ENCODE data around the gene OPTC.

OPTC gene

DNA sequence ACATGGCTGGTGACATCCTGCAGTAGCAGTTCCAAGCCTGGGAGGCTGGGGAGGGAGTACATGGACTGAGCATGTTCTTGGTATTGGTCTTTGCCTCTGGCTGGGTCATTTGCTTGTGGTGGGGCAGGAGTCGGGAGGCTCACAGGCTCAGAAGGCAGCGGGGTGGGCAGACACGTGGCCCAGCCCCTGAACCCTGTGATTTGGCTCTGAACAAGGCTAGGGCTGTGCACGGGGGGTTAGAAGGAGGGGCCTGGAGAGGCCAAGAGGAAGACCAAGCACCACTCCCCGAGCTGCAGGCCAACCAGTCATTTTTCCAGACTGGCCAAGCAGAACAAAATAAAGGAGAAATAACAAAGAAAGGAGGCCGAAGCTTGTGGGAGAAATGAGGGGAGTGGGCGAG is 28.0 kb upstream of the OPTC start:
- TF ChIP-seq CREB1 (IDR thresholded peaks at IDR 0.05; ENCODE audit: low read depth) (no peak), NFIC (IDR thresholded peaks at IDR 0.05) (no peak), TEAD4 (IDR thresholded peaks at IDR 0.05) (no peak), CEBPB (IDR thresholded peaks at IDR 0.05) (no peak), YY1 (IDR thresholded peaks at IDR 0.05; ENCODE audit: low read depth) (no peak), TCF12 (IDR thresholded peaks at IDR 0.05; ENCODE audit: low read depth) (no peak), TAF1 (IDR thresholded peaks at IDR 0.05; ENCODE audit: low read depth) (no peak), RAD21 (IDR thresholded peaks at IDR 0.05; ENCODE audit: low read depth) (no peak), EGR1 (IDR thresholded peaks at IDR 0.05) (no peak)
- TF ChIP-seq, protein P1, sequence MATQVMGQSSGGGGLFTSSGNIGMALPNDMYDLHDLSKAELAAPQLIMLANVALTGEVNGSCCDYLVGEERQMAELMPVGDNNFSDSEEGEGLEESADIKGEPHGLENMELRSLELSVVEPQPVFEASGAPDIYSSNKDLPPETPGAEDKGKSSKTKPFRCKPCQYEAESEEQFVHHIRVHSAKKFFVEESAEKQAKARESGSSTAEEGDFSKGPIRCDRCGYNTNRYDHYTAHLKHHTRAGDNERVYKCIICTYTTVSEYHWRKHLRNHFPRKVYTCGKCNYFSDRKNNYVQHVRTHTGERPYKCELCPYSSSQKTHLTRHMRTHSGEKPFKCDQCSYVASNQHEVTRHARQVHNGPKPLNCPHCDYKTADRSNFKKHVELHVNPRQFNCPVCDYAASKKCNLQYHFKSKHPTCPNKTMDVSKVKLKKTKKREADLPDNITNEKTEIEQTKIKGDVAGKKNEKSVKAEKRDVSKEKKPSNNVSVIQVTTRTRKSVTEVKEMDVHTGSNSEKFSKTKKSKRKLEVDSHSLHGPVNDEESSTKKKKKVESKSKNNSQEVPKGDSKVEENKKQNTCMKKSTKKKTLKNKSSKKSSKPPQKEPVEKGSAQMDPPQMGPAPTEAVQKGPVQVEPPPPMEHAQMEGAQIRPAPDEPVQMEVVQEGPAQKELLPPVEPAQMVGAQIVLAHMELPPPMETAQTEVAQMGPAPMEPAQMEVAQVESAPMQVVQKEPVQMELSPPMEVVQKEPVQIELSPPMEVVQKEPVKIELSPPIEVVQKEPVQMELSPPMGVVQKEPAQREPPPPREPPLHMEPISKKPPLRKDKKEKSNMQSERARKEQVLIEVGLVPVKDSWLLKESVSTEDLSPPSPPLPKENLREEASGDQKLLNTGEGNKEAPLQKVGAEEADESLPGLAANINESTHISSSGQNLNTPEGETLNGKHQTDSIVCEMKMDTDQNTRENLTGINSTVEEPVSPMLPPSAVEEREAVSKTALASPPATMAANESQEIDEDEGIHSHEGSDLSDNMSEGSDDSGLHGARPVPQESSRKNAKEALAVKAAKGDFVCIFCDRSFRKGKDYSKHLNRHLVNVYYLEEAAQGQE (IDR thresholded peaks at IDR 0.05; ENCODE audit: low read depth), result no peak
- TF ChIP-seq, protein P2, sequence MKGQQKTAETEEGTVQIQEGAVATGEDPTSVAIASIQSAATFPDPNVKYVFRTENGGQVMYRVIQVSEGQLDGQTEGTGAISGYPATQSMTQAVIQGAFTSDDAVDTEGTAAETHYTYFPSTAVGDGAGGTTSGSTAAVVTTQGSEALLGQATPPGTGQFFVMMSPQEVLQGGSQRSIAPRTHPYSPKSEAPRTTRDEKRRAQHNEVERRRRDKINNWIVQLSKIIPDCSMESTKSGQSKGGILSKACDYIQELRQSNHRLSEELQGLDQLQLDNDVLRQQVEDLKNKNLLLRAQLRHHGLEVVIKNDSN (IDR thresholded peaks at IDR 0.05), result no peak; the same call in 1 of the 2 replicates

- TF ChIP-seq CEBPB (IDR thresholded peaks at IDR 0.05) (no peak), TEAD4 (IDR thresholded peaks at IDR 0.05) (no peak), NFIC (IDR thresholded peaks at IDR 0.05) (no peak), CREB1 (IDR thresholded peaks at IDR 0.05; ENCODE audit: low read depth) (no peak), YY1 (IDR thresholded peaks at IDR 0.05; ENCODE audit: low read depth) (no peak), EP300 (IDR thresholded peaks at IDR 0.05; ENCODE audit: borderline replicate concordance) (no peak), FOXM1 (IDR thresholded peaks at IDR 0.05; ENCODE audit: borderline replicate concordance, low read depth) (no peak), EGR1 (IDR thresholded peaks at IDR 0.05) (no peak), TCF12 (IDR thresholded peaks at IDR 0.05; ENCODE audit: low read depth) (no peak), RAD21 (IDR thresholded peaks at IDR 0.05; ENCODE audit: low read depth) (no peak), TAF1 (IDR thresholded peaks at IDR 0.05; ENCODE audit: low read depth) (no peak), ZBTB7A (IDR thresholded peaks at IDR 0.05; ENCODE audit: low read depth) (no peak), MAX (IDR thresholded peaks at IDR 0.05) (no peak)
- TF ChIP-seq, protein P2 (IDR thresholded peaks at IDR 0.05), result no peak
- TF ChIP-seq, protein P1 (IDR thresholded peaks at IDR 0.05; ENCODE audit: low read depth), result no peak
Observed at GRCh38 chr1:203467550-203467921, 26.4 kb upstream of the OPTC start.

DNA sequence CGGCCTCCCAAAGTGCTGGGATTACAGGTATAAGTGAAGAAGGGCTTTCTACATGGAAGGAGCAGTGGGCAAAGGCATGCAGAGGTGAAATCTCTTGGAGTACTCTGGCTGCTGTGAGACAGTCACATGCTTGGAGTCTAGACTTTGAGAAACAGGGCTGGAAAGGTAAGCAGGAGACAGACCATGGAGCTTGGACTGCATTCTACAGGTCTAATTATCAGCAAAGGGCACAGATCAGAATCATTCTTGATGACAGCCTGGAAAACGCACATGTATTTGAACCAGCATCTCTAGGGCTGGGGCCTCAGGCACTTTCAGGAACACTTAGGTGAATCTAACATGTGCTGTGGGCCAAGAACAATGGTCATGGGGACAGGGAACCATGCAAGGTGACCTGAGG is 25.6 kb upstream of the OPTC start:
- TF ChIP-seq NFIC (IDR thresholded peaks at IDR 0.05) (no peak), TEAD4 (IDR thresholded peaks at IDR 0.05) (no peak), RAD21 (IDR thresholded peaks at IDR 0.05; ENCODE audit: low read depth) (no peak), EGR1 (IDR thresholded peaks at IDR 0.05) (no peak), MAX (IDR thresholded peaks at IDR 0.05) (no peak), CREB1 (IDR thresholded peaks at IDR 0.05; ENCODE audit: low read depth) (no peak), TAF1 (IDR thresholded peaks at IDR 0.05; ENCODE audit: low read depth) (no peak), EP300 (IDR thresholded peaks at IDR 0.05; ENCODE audit: borderline replicate concordance) (no peak), TCF12 (IDR thresholded peaks at IDR 0.05; ENCODE audit: low read depth) (no peak), FOXM1 (IDR thresholded peaks at IDR 0.05; ENCODE audit: borderline replicate concordance, low read depth) (no peak), CEBPB (IDR thresholded peaks at IDR 0.05) (no peak), ZBTB7A (IDR thresholded peaks at IDR 0.05; ENCODE audit: low read depth) (no peak), YY1 (IDR thresholded peaks at IDR 0.05; ENCODE audit: low read depth) (no peak)
- TF ChIP-seq, protein P2 (IDR thresholded peaks at IDR 0.05), result no peak
- TF ChIP-seq, protein P1 (IDR thresholded peaks at IDR 0.05; ENCODE audit: low read depth), result no peak

DNA sequence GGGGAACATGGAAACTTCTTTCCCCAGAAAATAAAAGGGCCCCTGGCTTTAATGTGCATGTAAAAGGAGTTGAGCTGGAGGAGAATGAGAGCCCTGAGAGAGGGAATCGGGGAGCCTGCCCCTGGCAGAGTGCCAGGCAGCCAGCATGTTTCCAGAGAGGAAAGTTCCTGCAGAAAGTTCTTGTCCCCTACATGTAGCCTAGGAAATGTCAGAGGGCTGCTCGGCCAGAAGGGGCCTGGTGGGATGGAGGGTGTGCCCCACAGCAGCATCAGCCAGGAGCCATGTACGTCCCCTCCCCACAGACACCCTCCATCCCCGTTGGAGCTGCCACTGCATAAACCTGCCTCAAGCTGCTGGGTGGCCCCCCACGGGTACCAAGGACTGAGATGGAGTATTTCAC is 23.7 kb upstream of the OPTC start:
- TF ChIP-seq TEAD4 (IDR thresholded peaks at IDR 0.05) (no peak), RAD21 (IDR thresholded peaks at IDR 0.05; ENCODE audit: low read depth) (no peak), EGR1 (IDR thresholded peaks at IDR 0.05) (no peak)
